HCT116 (cell line): ENCODE data around the gene FHOD3. TPM values are rescaled to one million over a fixed set of nuclear protein-coding genes. Genes with fewer than 3 reads are reported as not detected.

Experiments used
- ATAC-seq: fragments of 200-7000 bp; cut with Tn5 transposase; 2 replicates; pipeline ENCODE4 v1.9.1; 2020; ENCODE audit warnings: mild to moderate bottlenecking, moderate library complexity
- BruUV-seq: library from RNA; stranded (reverse); fragments of 400-500 nt; replicated peaks from 2 replicates; lab custom pipeline; 2021; lab: Mats Ljungman, UMichigan
- CTCF ChIA-PET: fragments of 300-600 bp; sonication (Branson Sonifier 250); formaldehyde crosslinking; loops from one replicate; lab custom pipeline; 2021; ENCODE audit warnings: antibody characterized with exemption; lab: Charles Lee
- POLR2A ChIA-PET: fragments of 300-600, 350-600 bp; sonication (Branson Sonifier 250); formaldehyde crosslinking; loops from one replicate; lab custom pipeline; 2021; ENCODE audit warnings: antibody characterized with exemption; lab: Charles Lee
- RAD21 ChIA-PET, 2 experiments: fragments of 300-600 bp; sonication (Branson Sonifier 250); formaldehyde crosslinking; loops; one replicate each; lab custom pipeline; 2023; ENCODE audit warnings: low total read pairs in 2 of 2; ENCODE audit not compliant: uncharacterized antibody in 2 of 2, unreplicated experiment in 2 of 2, low non-redundant PET in 1 of 2; lab: Charles Lee
- DNase-seq: peaks from one replicate; pipeline ENCODE4 v3.0.0-alpha.2; 2010; ENCODE audit warnings: low read depth, low spot score
- H2AFZ ChIP-seq: fragments of 200-600 bp; shearing (Covaris generic), sonication (generic); 2 replicates; pipeline ENCODE4 v1.6.1; 2017; ENCODE audit warnings: low read depth, mixed run types, mixed read lengths, antibody characterized with exemption, low read length; ENCODE audit not compliant: poor library complexity, severe bottlenecking
- H3K27ac ChIP-seq: 2 replicates; pipeline ENCODE4 v1.5.1; 2012; ENCODE audit warnings: low read depth, low read length
- H3K27me3 ChIP-seq: fragments of 200-600 bp; sonication (generic); 2 replicates; pipeline ENCODE4 v1.6.1; 2016; ENCODE audit warnings: mixed run types, low read length, mixed read lengths; ENCODE audit not compliant: insufficient read depth
- H3K36me3 ChIP-seq, 2 experiments: fragments of 200-500 bp in 1 of 2; fragments of 200-600 bp in 1 of 2; sonication (Bioruptor generic) in 1 of 2; sonication (generic) in 1 of 2; 2 replicates each; pipeline versions ENCODE4 v1.5.1 to v1.6.1; 2014 to 2016; ENCODE audit warnings: low read length in 2 of 2, inconsistent platforms in 1 of 2, mixed read lengths in 1 of 2, mixed run types in 1 of 2; ENCODE audit not compliant: insufficient read depth in 2 of 2, control insufficient read depth in 1 of 2
- H3K4me1 ChIP-seq, 2 experiments: fragments of 200-600 bp in 1 of 2; sonication (generic) in 1 of 2; 2 replicates each; pipeline versions ENCODE4 v1.5.1 to v1.6.1; 2012 to 2017; ENCODE audit warnings: low read length in 2 of 2, inconsistent platforms in 1 of 2, mild to moderate bottlenecking in 1 of 2, mixed read lengths in 1 of 2, mixed run types in 1 of 2, moderate library complexity in 1 of 2; ENCODE audit not compliant: insufficient read depth in 2 of 2, control insufficient read depth in 1 of 2
- H3K4me2 ChIP-seq: fragments of 200-600 bp; sonication (generic); 2 replicates; pipeline ENCODE4 v1.6.1; 2017; ENCODE audit warnings: mixed run types, low read length, mixed read lengths
- H3K4me3 ChIP-seq, 2 experiments: fragments of 200-600 bp in 1 of 2; sonication (generic) in 1 of 2; replicated peaks in 1 of 2; 2 replicates each; pipeline ENCODE4 v1.5.1; 2011 to 2016; ENCODE audit warnings: low read length in 2 of 2, control low read depth in 1 of 2, low read depth in 1 of 2, mild to moderate bottlenecking in 1 of 2, mixed read lengths in 1 of 2, mixed run types in 1 of 2
- H3K79me2 ChIP-seq: fragments of 200-600 bp; sonication (generic); 2 replicates; pipeline ENCODE4 v1.6.1; 2017; ENCODE audit warnings: mild to moderate bottlenecking, mixed run types, low read length, moderate library complexity, mixed read lengths; ENCODE audit not compliant: insufficient read depth
- H3K9ac ChIP-seq: fragments of 200-600 bp; sonication (generic); 2 replicates; pipeline ENCODE4 v1.6.1; 2016; ENCODE audit warnings: low read length, mixed read lengths
- H3K9me2 ChIP-seq: fragments of 200-600 bp; sonication (generic), shearing (Covaris generic); 2 replicates; pipeline ENCODE4 v1.6.1; 2017; ENCODE audit warnings: mixed run types, mild to moderate bottlenecking, moderate library complexity; ENCODE audit not compliant: insufficient read depth
- H3K9me3 ChIP-seq, 2 experiments: fragments of 200-500 bp in 1 of 2; fragments of 200-600 bp in 1 of 2; sonication (Bioruptor generic) in 1 of 2; sonication (generic) in 1 of 2; 2 replicates each; pipeline ENCODE4 v1.6.1; 2014 to 2017; ENCODE audit warnings: low read length in 2 of 2, mixed read lengths in 2 of 2, inconsistent platforms in 1 of 2, low read depth in 1 of 2, mild to moderate bottlenecking in 1 of 2, mixed run types in 1 of 2, moderate library complexity in 1 of 2; ENCODE audit not compliant: control insufficient read depth in 1 of 2, insufficient read depth in 1 of 2
- H4K20me1 ChIP-seq: fragments of 200-600 bp; sonication (generic), shearing (Covaris generic); 2 replicates; pipeline ENCODE4 v1.6.1; 2017; ENCODE audit warnings: mixed run types, mild to moderate bottlenecking, moderate library complexity; ENCODE audit not compliant: insufficient read depth
- ATF3 ChIP-seq: IDR thresholded peaks from 2 replicates; pipeline ENCODE4 v1.6.1; 2012
- CBX3 ChIP-seq: IDR thresholded peaks from 2 replicates; pipeline ENCODE4 v1.6.1; 2012; ENCODE audit warnings: low read depth
- ELF1 ChIP-seq: IDR thresholded peaks from 2 replicates; pipeline ENCODE4 v1.6.1; 2012; ENCODE audit warnings: low read depth, borderline replicate concordance
- EZH2 ChIP-seq: fragments of 200-600 bp; sonication (generic); IDR thresholded peaks from 2 replicates; pipeline ENCODE4 v1.6.1; 2017; ENCODE audit warnings: antibody characterized with exemption, mixed run types
- EZH2phosphoT487 ChIP-seq: fragments of 200-600 bp; IDR thresholded peaks from 2 replicates; pipeline ENCODE4 v1.6.1; 2018; ENCODE audit warnings: antibody characterized with exemption, borderline replicate concordance
- FOSL1 ChIP-seq: IDR thresholded peaks from 2 replicates; pipeline ENCODE4 v1.6.1; 2012; ENCODE audit warnings: low read depth
- POLR2A ChIP-seq: IDR thresholded peaks from 2 replicates; pipeline ENCODE4 v1.7.0; 2011; ENCODE audit warnings: borderline replicate concordance; ENCODE audit not compliant: insufficient read depth, insufficient read length; ENCODE audit errors: extremely low read depth
- SIN3A ChIP-seq: IDR thresholded peaks from 2 replicates; pipeline ENCODE4 v1.6.1; 2012; ENCODE audit warnings: low read depth
- SP1 ChIP-seq: IDR thresholded peaks from 2 replicates; pipeline ENCODE4 v1.6.1; 2012; ENCODE audit warnings: low read depth
- SRF ChIP-seq: IDR thresholded peaks from 2 replicates; pipeline ENCODE4 v1.6.1; 2012; ENCODE audit warnings: low read depth
- ZNF274 ChIP-seq: fragments of 200-500 bp; sonication (Bioruptor generic); IDR thresholded peaks from 2 replicates; pipeline ENCODE4 v1.6.1; 2014; ENCODE audit warnings: mild to moderate bottlenecking, low read depth, low read length, inconsistent platforms
- intact Hi-C: fragments of 100-400 bp; cut with micrococcal nuclease; formaldehyde crosslinking; loops from 2 replicates; pipeline ENCODE4 v1.10.0; 2022
- total RNA-seq: library from RNA; stranded (reverse); gene quantifications from one replicate; pipeline ENCODE4 v1.2.1, GENCODE V29; 2021; ENCODE audit not compliant: unreplicated experiment

Gene FHOD3
- total RNA-seq, 1 experiment from 2014 or later, result 4.0 TPM

DNA sequence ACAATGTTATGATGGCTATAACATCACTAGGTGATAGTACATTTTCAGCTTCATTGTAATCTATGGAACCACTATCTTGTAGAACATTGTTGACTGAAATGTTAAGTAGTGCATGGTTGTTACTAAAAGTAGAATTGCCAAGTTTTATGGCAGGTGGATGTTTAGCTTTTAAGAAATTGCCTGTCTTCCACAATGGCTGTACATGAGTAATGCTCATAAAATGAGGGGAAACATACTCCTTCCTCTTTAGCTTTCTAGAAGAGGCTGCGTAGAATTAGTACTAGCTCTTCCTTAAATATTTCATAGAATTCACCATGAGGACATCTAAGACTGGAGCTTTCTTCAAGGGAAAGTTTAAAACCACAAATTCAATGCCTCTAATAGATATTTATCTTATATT lies 370.3 kb downstream of the FHOD3 start:
- no peaks in the 10 kb centered on the region for H3K36me3 ChIP-seq
- H3K4me1 ChIP-seq, result no peaks in the 10 kb centered on the region
- H3K9me3 ChIP-seq, result no peaks in the 10 kb centered on the region
- BruUV-seq, result no TSS peak
- no peak overlapping the region for H3K27ac ChIP-seq
- DNase-seq, result no peak
- H3K79me2 ChIP-seq, result no peaks in the 10 kb centered on the region
- no peak for ATAC-seq
- CTCF ChIA-PET, result interaction anchor here (1.0 kb wide), 1 partner anchor 20 kb away, joined by 3 read pairs; no protein-coding TSS in a partner anchor
- H3K9me2 ChIP-seq, result no peaks in the 10 kb centered on the region
- no peaks in the 10 kb centered on the region for H4K20me1 ChIP-seq
- RAD21 ChIA-PET, result no interaction called here
- 0 out of 2 replicates have a peak, but pooled peaks cover 3% of the 10 kb centered on the region for H3K27me3 ChIP-seq
- POLR2A ChIA-PET, result no interaction called here
- H3K4me3 ChIP-seq, result no peak overlapping the region
- TF ChIP-seq FOSL1, result no peak
- no peak overlapping the region for H3K9ac ChIP-seq
- intact Hi-C loops, result no loop called here
- H3K4me2 ChIP-seq, result no peak overlapping the region
- no peak overlapping the region for H2AFZ ChIP-seq

DNA sequence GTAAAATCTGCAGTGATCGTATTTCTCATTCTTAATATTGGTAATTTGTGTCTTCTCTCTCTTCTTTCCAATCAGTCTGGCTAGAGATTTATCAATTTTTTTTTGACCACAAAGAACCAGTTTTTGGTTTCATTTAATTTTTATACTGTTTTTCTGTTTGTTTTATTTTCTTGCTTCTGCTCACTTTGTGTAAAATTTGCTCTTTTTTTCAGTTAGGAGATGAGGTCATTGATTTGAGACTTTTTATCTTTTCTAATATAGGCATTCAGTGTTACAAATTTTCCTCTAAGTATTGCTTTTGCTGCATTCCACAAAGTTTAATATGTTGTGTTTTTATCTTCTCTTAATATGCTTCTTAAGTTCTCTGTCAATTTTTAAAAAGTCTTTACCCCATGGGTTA lies 370.8 kb downstream of the FHOD3 start:
- H4K20me1 ChIP-seq, result no peaks in the 10 kb centered on the region
- no peak overlapping the region for H3K27ac ChIP-seq
- ChIA-PET CTCF (no interaction called here), RAD21 (no interaction called here), POLR2A (no interaction called here)
- TF ChIP-seq CBX3 (no peak), EZH2phosphoT487 (no peak), SRF (no peak), SP1 (no peak), EZH2 (no peak), ATF3 (no peak), SIN3A (no peak), FOSL1 (no peak), POLR2A (no peak), ZNF274 (no peak), ELF1 (no peak)
- no peaks in the 10 kb centered on the region for H3K9me3 ChIP-seq
- H3K4me2 ChIP-seq, result no peak overlapping the region
- H3K36me3 ChIP-seq, result no peaks in the 10 kb centered on the region
- no peak overlapping the region for H3K9ac ChIP-seq
- 0 out of 2 replicates have a peak, but pooled peaks cover 3% of the 10 kb centered on the region for H3K27me3 ChIP-seq
- H3K9me2 ChIP-seq, result no peaks in the 10 kb centered on the region
- ATAC-seq, result no peak
- H3K4me3 ChIP-seq, result no peak overlapping the region
- no peaks in the 10 kb centered on the region for H3K79me2 ChIP-seq
- DNase-seq, result no peak
- H2AFZ ChIP-seq, result no peak overlapping the region
- H3K4me1 ChIP-seq, result no peaks in the 10 kb centered on the region
- intact Hi-C loops, result no loop called here
- no TSS peak for BruUV-seq
